SU-DHL-6 (cell line): Measurements from ENCODE around the gene FRMD4B.

Experiments used
- H2AFZ ChIP-seq: fragments of 200-600 bp; sonication (generic); 2 replicates; pipeline ENCODE4 v1.6.1; 2014; ENCODE audit warnings: low read depth, mild to moderate bottlenecking, moderate library complexity, mixed read lengths, antibody characterized with exemption, low read length; ENCODE audit not compliant: severe bottlenecking
- H3F3A ChIP-seq: fragments of 200-600 bp; shearing (Covaris generic); 2 replicates; pipeline ENCODE4 v1.6.0; 2016; ENCODE audit warnings: antibody characterized with exemption, mild to moderate bottlenecking; ENCODE audit not compliant: insufficient read depth
- H3K27ac ChIP-seq: fragments of 200-600 bp; sonication (generic); 2 replicates; pipeline ENCODE4 v1.5.1; 2016; ENCODE audit warnings: low read depth, mild to moderate bottlenecking, low read length, moderate library complexity, mixed read lengths
- H3K27me3 ChIP-seq: fragments of 200-600 bp; sonication (generic), shearing (Covaris generic); 2 replicates; pipeline ENCODE4 v1.6.0; 2014; ENCODE audit warnings: mild to moderate bottlenecking, low read length
- H3K36me3 ChIP-seq: fragments of 200-600 bp; sonication (generic); 2 replicates; pipeline ENCODE4 v1.6.1; 2014; ENCODE audit warnings: mild to moderate bottlenecking, low read length, mixed read lengths
- H3K4me2 ChIP-seq: fragments of 300-600, 200-600 bp; shearing (Covaris generic), sonication (generic); 2 replicates; pipeline ENCODE4 v1.6.0; 2014; ENCODE audit warnings: low read length, low read depth, mild to moderate bottlenecking; ENCODE audit not compliant: poor library complexity, severe bottlenecking
- H3K4me3 ChIP-seq: fragments of 200-600 bp; sonication (generic); 2 replicates; pipeline ENCODE4 v1.5.1; 2014; ENCODE audit warnings: antibody characterized with exemption, low read length, mild to moderate bottlenecking, mixed read lengths; ENCODE audit not compliant: insufficient read depth, poor library complexity, severe bottlenecking
- H3K79me2 ChIP-seq: fragments of 200-600 bp; sonication (generic); 2 replicates; pipeline ENCODE4 v1.6.1; 2014; ENCODE audit warnings: mild to moderate bottlenecking, low read length, moderate library complexity; ENCODE audit not compliant: insufficient read depth
- H3K9ac ChIP-seq: fragments of 200-600 bp; sonication (generic); 2 replicates; pipeline ENCODE4 v1.7.0; 2014; ENCODE audit warnings: mild to moderate bottlenecking, low read length
- H3K9me2 ChIP-seq: fragments of 200-600 bp; sonication (generic); replicated peaks from 2 replicates; pipeline ENCODE4 v1.6.1; 2014; ENCODE audit warnings: low read length; ENCODE audit not compliant: insufficient read depth
- H3K9me3 ChIP-seq: fragments of 200-600 bp; sonication (generic); 2 replicates; pipeline ENCODE4 v1.6.1; 2014; ENCODE audit warnings: low read length, mixed read lengths; ENCODE audit not compliant: insufficient read depth
- H4K20me1 ChIP-seq: fragments of 200-600 bp; sonication (generic); 2 replicates; pipeline ENCODE4 v1.6.1; 2014; ENCODE audit warnings: low read depth, mild to moderate bottlenecking, antibody characterized with exemption, low read length, moderate library complexity, mixed read lengths
- EZH2phosphoT487 ChIP-seq: fragments of 200-600 bp; sonication (generic), shearing (Covaris generic); conservative IDR thresholded peaks from 2 replicates; pipeline ENCODE4 v1.6.1; 2018; ENCODE audit warnings: mild to moderate bottlenecking, antibody characterized with exemption, low read length, moderate library complexity, mixed read lengths
- TF ChIP-seq, protein P1 (sequence below): fragments of 200-600 bp; sonication (generic); IDR thresholded peaks from one replicate; pipeline ENCODE4 v1.5.1; 2017; ENCODE audit warnings: antibody characterized with exemption, mild to moderate bottlenecking, low read length, moderate library complexity; ENCODE audit not compliant: insufficient read depth, poor library complexity, severe bottlenecking

Gene FRMD4B

DNA sequence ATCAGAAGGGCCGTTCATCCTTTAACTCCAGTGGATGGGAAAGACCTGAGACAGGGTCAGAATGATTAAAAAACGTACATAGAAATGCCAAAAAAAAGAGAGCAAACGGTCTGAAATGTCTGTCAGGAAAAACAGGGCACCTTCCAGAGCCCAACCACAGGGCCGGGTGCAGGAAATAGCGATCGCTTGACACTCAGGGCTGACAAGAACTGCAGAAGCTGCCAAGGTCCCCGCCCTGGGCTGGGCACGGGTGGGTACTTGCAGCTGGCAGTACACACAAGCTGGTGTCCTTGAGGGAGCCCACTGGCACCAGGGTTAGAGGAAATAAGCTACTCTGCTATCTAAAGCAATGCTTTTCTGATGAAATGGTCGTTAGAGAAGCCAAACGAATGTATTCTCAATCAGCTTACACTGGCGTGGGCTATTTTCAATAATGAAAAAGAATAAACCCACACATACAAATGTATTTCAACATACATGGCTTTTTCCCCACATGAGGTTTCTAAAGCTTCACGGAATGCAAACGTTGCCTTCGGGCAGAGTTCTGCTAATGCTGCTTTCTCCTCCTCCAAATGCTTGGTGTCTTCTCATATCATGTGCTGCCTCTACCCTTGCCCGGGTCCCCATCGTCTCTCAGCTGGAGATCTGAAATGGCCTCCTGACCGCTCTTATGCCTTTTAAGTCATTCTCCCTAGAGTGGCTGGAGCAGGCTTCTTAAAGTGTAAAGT, 15.6 kb downstream of the FRMD4B start:
- no peak overlapping the region for H3K27ac ChIP-seq
- no peak overlapping the region for H3K9ac ChIP-seq
- H3K9me3 ChIP-seq = no peaks in the 10 kb centered on the region
- no peaks in the 10 kb centered on the region for H4K20me1 ChIP-seq
- no peaks in the 10 kb centered on the region for H3K79me2 ChIP-seq
- no peaks in the 10 kb centered on the region for H3K27me3 ChIP-seq
- no peaks in the 10 kb centered on the region for H3K36me3 ChIP-seq
- no peaks in the 10 kb centered on the region for H3F3A ChIP-seq
- H3K4me3 ChIP-seq = no peak overlapping the region
- TF ChIP-seq, protein P1, sequence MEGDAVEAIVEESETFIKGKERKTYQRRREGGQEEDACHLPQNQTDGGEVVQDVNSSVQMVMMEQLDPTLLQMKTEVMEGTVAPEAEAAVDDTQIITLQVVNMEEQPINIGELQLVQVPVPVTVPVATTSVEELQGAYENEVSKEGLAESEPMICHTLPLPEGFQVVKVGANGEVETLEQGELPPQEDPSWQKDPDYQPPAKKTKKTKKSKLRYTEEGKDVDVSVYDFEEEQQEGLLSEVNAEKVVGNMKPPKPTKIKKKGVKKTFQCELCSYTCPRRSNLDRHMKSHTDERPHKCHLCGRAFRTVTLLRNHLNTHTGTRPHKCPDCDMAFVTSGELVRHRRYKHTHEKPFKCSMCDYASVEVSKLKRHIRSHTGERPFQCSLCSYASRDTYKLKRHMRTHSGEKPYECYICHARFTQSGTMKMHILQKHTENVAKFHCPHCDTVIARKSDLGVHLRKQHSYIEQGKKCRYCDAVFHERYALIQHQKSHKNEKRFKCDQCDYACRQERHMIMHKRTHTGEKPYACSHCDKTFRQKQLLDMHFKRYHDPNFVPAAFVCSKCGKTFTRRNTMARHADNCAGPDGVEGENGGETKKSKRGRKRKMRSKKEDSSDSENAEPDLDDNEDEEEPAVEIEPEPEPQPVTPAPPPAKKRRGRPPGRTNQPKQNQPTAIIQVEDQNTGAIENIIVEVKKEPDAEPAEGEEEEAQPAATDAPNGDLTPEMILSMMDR = no peak
- TF ChIP-seq EZH2phosphoT487 = no peak
- H3K9me2 ChIP-seq = no peaks in the 10 kb centered on the region
- H3K4me2 ChIP-seq = no peak overlapping the region
- no peak overlapping the region for H2AFZ ChIP-seq

DNA sequence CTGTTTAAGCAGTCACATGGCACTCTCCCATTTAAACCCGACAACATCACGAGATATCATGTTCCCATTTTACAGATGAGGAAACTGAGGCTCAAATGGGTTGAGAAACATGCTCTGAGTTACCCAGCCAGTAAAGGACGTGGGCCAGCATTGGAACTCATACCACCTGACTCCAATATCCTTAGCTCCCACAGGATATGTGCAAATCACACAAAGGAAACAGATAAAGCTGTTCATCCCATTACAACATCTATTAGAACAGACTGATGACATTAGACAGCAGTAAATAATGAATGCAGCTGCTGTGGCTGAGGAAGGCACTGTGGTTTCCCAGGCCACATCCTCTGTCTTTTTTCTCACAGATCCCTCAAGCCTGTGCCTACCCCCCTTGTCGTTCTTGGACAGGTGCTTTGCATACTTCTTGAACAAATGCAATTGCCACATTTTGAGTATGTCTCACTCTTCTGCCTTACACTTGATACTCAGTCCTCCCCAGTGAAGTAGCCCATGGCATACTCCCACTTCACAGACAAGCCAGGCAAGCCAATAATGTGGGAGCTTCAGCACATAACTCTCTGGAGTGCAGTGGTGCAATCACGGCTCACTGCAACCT, 17.7 kb downstream of the FRMD4B start:
- TF ChIP-seq, protein P1 = no peak
- TF ChIP-seq EZH2phosphoT487 = no peak
- H3K4me2 ChIP-seq = no peak overlapping the region
- H2AFZ ChIP-seq = no peak overlapping the region
- no peak overlapping the region for H3K27ac ChIP-seq
- H4K20me1 ChIP-seq = no peaks in the 10 kb centered on the region
- H3K9ac ChIP-seq = no peak overlapping the region
- H3K9me3 ChIP-seq = no peaks in the 10 kb centered on the region
- no peaks in the 10 kb centered on the region for H3F3A ChIP-seq
- H3K36me3 ChIP-seq = no peaks in the 10 kb centered on the region
- H3K79me2 ChIP-seq = no peaks in the 10 kb centered on the region
- no peaks in the 10 kb centered on the region for H3K27me3 ChIP-seq
- no peak overlapping the region for H3K4me3 ChIP-seq
- no peaks in the 10 kb centered on the region for H3K9me2 ChIP-seq

DNA sequence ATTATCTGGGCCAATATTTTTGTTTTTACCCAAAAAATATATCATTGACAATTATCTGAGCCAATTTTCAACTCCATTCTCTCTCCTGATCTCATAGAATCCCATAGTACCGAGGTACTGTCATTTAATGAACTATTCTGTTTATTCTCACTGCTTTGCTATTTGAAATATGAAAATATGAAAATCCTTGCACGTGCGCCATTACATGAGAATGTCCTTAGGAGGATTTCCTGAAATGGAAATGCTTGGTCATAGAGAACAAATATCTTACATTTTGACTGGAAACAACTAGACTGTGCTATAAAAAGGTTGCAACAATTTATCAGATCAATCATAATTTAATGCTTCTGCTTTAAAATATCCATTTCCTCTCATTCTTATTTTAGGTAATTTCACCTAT, 18.3 kb downstream of the FRMD4B start:
- Histone ChIP-seq H3K9me2 (no peaks in the 10 kb centered on the region), H3K79me2 (no peaks in the 10 kb centered on the region), H3K27ac (no peak overlapping the region), H3F3A (no peaks in the 10 kb centered on the region), H3K9me3 (no peaks in the 10 kb centered on the region), H3K4me2 (no peak overlapping the region), H3K4me3 (no peak overlapping the region), H3K36me3 (no peaks in the 10 kb centered on the region), H3K27me3 (no peaks in the 10 kb centered on the region), H4K20me1 (no peaks in the 10 kb centered on the region), H3K9ac (no peak overlapping the region), H2AFZ (no peak overlapping the region)
- TF ChIP-seq EZH2phosphoT487 = no peak
- TF ChIP-seq, protein P1 = no peak
